GM12874 (cell line): ENCODE results near the gene ATXN8OS.

ENCODE experiments used
- TF ChIP-seq, protein P1 (sequence below): IDR thresholded peaks from 2 replicates; pipeline ENCODE4 v1.5.1; 2011; ENCODE audit warnings: low read depth, mild to moderate bottlenecking, control low read depth, low read length, moderate library complexity; ENCODE audit not compliant: insufficient read depth

The ATXN8OS gene

DNA sequence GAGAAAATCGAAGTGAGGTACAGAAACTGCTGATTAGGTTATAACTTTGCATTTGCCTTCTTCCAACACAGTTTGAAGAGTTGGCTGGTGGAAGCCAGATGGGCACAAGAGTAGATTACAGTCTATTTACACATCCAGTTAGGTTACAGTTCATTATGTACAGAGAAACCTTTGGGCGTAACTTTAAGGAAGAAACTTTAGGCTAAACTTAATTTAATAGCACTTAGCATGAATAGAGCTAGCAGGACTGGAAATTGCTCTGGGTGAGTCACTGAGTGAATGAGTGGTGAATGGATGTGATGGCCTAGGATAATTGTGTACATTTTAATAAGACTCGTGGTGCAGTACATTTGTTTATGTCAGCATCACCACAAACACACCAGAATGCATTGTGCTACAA lies 63.5 kb downstream of the ATXN8OS start:
- TF ChIP-seq, protein P1, sequence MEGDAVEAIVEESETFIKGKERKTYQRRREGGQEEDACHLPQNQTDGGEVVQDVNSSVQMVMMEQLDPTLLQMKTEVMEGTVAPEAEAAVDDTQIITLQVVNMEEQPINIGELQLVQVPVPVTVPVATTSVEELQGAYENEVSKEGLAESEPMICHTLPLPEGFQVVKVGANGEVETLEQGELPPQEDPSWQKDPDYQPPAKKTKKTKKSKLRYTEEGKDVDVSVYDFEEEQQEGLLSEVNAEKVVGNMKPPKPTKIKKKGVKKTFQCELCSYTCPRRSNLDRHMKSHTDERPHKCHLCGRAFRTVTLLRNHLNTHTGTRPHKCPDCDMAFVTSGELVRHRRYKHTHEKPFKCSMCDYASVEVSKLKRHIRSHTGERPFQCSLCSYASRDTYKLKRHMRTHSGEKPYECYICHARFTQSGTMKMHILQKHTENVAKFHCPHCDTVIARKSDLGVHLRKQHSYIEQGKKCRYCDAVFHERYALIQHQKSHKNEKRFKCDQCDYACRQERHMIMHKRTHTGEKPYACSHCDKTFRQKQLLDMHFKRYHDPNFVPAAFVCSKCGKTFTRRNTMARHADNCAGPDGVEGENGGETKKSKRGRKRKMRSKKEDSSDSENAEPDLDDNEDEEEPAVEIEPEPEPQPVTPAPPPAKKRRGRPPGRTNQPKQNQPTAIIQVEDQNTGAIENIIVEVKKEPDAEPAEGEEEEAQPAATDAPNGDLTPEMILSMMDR, result no peak

- TF ChIP-seq, protein P1, result no peak
Measured at GRCh38 chr13:70172946-70173597, 65.4 kb downstream of the ATXN8OS start.

GRCh38 chr13:70173598-70173959 lies 66.0 kb downstream of the ATXN8OS start:
- TF ChIP-seq, protein P1, result no peak

GRCh38 chr13:70178346-70178745 lies 70.7 kb downstream of the ATXN8OS start:
- TF ChIP-seq, protein P1, result no peak
